Effector memory CD8-positive, alpha-beta T cell (primary cell): ENCODE results near the gene P2RY6.

Source experiments
- ATAC-seq: fragments of 150-1000 bp; cut with Tn5 transposase; replicated peaks from 2 replicates; pipeline ENCODE4 v1.10.0; 2021; ENCODE audit warnings: mild to moderate bottlenecking, moderate library complexity
- DNase-seq, 3 experiments: peaks; one replicate each; pipeline ENCODE4 v3.0.0; 2021
- H3K27ac Mint-ChIP-seq, 2 donors: one replicate each; pipeline ENCODE4 v1.8.0; 2022; ENCODE audit warnings: mild to moderate bottlenecking in 2 of 2, mixed read lengths in 2 of 2, moderate library complexity in 2 of 2
- H3K27me3 Mint-ChIP-seq, 2 donors: one replicate each; pipeline ENCODE4 v1.8.0; 2022; ENCODE audit warnings: mixed read lengths in 2 of 2
- H3K36me3 Mint-ChIP-seq: one replicate; pipeline ENCODE4 v1.8.0; 2022; ENCODE audit warnings: mild to moderate bottlenecking, moderate library complexity, mixed read lengths; ENCODE audit not compliant: insufficient read depth
- H3K4me1 Mint-ChIP-seq, 2 donors: one replicate each; pipeline ENCODE4 v1.8.0; 2022; ENCODE audit warnings: low read depth in 2 of 2, mixed read lengths in 2 of 2
- H3K4me3 Mint-ChIP-seq, 2 donors: one replicate each; pipeline ENCODE4 v1.8.0; 2022; ENCODE audit warnings: mild to moderate bottlenecking in 2 of 2, mixed read lengths in 2 of 2, moderate library complexity in 2 of 2
- H3K9me3 Mint-ChIP-seq, 2 donors: one replicate each; pipeline ENCODE4 v1.8.0; 2022; ENCODE audit warnings: mixed read lengths in 2 of 2

The P2RY6 gene

GRCh38 chr11:73294604-73295003, 22.5 kb downstream of the P2RY6 start:
- Mint-ChIP-seq H3K9me3 (no peaks in the 10 kb centered on the region), H3K4me3 (no peak overlapping the region), H3K4me1 (no peaks in the 10 kb centered on the region), H3K27me3 (peaks cover 23 to 25% of the 10 kb centered on the region in 2 donors), H3K36me3 (no peaks in the 10 kb centered on the region), H3K27ac (no peak overlapping the region)
- no peak for DNase-seq
- ATAC-seq: no peak

DNA sequence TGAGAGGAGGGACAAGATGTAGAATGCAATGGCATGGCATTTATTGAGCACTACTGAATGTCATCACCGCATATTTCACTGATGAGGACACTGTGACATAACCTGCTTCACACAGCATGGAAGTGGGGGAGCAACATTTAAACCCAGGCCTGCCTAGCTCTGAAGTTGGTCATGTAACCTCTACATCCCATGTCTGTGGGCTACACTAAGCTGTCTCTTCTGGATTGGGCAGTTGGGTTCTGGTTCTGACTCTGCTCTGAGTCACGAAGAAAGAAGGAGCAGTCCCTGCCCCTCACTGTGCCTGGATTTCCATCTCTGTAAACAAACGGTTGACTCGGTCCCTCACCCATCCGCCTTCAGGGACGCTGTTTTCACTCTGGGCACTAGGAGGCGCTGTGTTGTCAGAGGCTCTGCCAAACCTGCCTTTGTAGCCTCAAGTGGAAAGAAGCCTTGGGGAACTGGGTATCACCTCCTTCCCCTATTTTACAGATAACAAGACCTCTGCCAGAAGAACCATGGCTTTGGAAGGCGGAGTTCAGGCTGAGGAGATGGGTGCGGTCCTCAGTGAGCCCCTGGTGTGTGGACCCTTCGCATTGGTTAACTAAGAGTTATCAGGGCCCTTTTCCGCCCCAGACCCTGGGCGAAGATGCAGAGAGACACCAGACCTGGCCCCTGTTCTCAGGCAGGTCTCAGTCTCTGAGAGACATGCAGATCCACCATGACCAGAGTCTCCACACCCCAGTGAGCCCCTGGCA, 23.3 kb downstream of the P2RY6 start:
- ATAC-seq (peak; percentile 74), DNase-seq (peak; percentile 71 to 77 (median 76))
- Mint-ChIP-seq H3K4me3 (no peak overlapping the region), H3K4me1 (no peaks in the 10 kb centered on the region), H3K36me3 (no peaks in the 10 kb centered on the region), H3K27ac (no peak overlapping the region), H3K27me3 (peaks cover 23 to 33% of the 10 kb centered on the region in 2 donors), H3K9me3 (no peaks in the 10 kb centered on the region)

DNA sequence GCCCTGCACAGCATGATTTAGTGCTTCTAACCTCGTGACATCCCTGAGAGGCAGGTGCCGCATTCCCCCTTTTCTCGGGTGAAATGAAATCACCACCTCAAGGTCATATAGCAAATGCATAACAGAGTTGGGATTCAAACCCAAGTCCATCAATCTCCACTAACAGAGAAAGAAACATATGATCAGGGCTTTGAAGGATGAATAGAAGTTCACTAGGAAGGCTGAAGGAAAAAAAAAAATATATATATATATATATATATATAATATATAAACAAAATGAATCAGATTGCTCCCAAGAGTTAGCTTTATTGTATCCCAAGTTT, 23.8 kb downstream of the P2RY6 start:
- no peaks in the 10 kb centered on the region for H3K36me3 Mint-ChIP-seq
- no peak overlapping the region for H3K27ac Mint-ChIP-seq
- no peaks in the 10 kb centered on the region for H3K4me1 Mint-ChIP-seq
- no peak for ATAC-seq
- peaks cover 23 to 38% of the 10 kb centered on the region in 2 donors for H3K27me3 Mint-ChIP-seq
- no peak overlapping the region for H3K4me3 Mint-ChIP-seq
- no peaks in the 10 kb centered on the region for H3K9me3 Mint-ChIP-seq
- DNase-seq: no peak

- ATAC-seq (no peak), DNase-seq (no peak)
- Mint-ChIP-seq H3K9me3 (no peaks in the 10 kb centered on the region), H3K4me1 (no peaks in the 10 kb centered on the region), H3K4me3 (no peak overlapping the region), H3K27me3 (peaks cover 23 to 38% of the 10 kb centered on the region in 2 donors), H3K27ac (no peak overlapping the region), H3K36me3 (no peaks in the 10 kb centered on the region)
Measured at GRCh38 chr11:73296501-73297230, 24.5 kb downstream of the P2RY6 start.

GRCh38 chr11:73297231-73297590, 25.1 kb downstream of the P2RY6 start:
- DNase-seq: no peak
- no peaks in the 10 kb centered on the region for H3K4me1 Mint-ChIP-seq
- no peak overlapping the region for H3K27ac Mint-ChIP-seq
- H3K27me3 Mint-ChIP-seq: peaks cover 27 to 44% of the 10 kb centered on the region in 2 donors
- H3K9me3 Mint-ChIP-seq: no peaks in the 10 kb centered on the region
- no peak overlapping the region for H3K4me3 Mint-ChIP-seq
- H3K36me3 Mint-ChIP-seq: no peaks in the 10 kb centered on the region
- ATAC-seq: no peak

- Mint-ChIP-seq H3K27me3 (peaks cover 30 to 48% of the 10 kb centered on the region in 2 donors), H3K27ac (no peak overlapping the region), H3K4me1 (no peaks in the 10 kb centered on the region), H3K36me3 (no peaks in the 10 kb centered on the region), H3K4me3 (no peak overlapping the region), H3K9me3 (no peaks in the 10 kb centered on the region)
- ATAC-seq: no peak
- no peak for DNase-seq
Measured at GRCh38 chr11:73297702-73298101, 25.6 kb downstream of the P2RY6 start.

- no peaks in the 10 kb centered on the region for H3K36me3 Mint-ChIP-seq
- H3K4me3 Mint-ChIP-seq: no peak overlapping the region
- peaks cover 30 to 54% of the 10 kb centered on the region in 2 donors for H3K27me3 Mint-ChIP-seq
- no peak for ATAC-seq
- no peaks in the 10 kb centered on the region for H3K9me3 Mint-ChIP-seq
- H3K4me1 Mint-ChIP-seq: no peaks in the 10 kb centered on the region
- no peak for DNase-seq
- H3K27ac Mint-ChIP-seq: no peak overlapping the region
Measured at GRCh38 chr11:73298233-73298632, 26.1 kb downstream of the P2RY6 start.

GRCh38 chr11:73299751-73300150, 27.6 kb downstream of the P2RY6 start:
- DNase-seq: no peak
- Mint-ChIP-seq H3K27me3 (peaks cover 30 to 57% of the 10 kb centered on the region in 2 donors), H3K4me1 (no peaks in the 10 kb centered on the region), H3K36me3 (no peaks in the 10 kb centered on the region), H3K27ac (no peak overlapping the region), H3K4me3 (no peak overlapping the region), H3K9me3 (no peaks in the 10 kb centered on the region)
- ATAC-seq: no peak

DNA sequence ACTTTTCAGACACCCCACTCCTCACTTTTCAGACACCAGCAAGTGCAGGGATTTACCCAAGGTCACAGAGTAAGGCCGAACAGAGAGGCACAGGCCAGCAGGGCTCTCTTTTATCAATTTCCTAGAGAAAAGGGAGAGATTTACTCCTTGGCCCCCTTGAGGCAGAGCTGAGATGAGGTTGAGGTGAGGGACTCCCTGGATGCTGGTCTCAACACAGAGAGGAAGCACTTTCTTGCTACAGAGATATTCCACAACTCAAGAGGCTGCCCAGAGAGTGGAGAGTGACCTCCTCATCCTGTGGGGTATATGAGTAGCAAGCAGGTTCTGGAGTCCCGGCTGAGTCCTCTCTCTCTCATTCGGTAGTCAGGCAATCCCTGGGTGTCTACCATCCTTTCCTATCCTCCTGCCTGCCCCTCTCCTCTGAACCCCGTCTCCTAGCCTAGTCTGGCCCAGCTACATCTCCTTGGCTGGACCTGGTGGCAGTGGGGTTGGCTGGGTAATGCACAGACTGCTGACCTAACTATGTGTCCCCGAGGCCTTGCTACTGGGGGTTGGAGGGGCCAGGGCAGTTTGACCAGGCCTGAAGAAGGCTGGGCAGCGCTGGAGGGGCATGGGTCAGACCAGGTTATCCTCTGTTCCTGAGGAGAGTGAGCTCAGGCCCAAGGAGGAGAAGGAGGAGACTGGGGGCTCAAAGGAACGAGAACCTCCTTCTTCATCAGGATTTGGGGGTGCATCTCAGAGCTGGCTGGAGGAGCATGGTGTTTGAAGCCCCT, 34.1 kb downstream of the P2RY6 start:
- H3K9me3 Mint-ChIP-seq: no peaks in the 10 kb centered on the region
- H3K4me3 Mint-ChIP-seq: peak overlapping the region; percentile 89 to 92
- DNase-seq (no peak), ATAC-seq (no peak)
- peaks cover 20 to 47% of the 10 kb centered on the region in 2 donors for H3K27me3 Mint-ChIP-seq
- no peaks in the 10 kb centered on the region for H3K36me3 Mint-ChIP-seq
- H3K27ac Mint-ChIP-seq: no peak overlapping the region
- H3K4me1 Mint-ChIP-seq: peaks cover 8 to 13% of the 10 kb centered on the region in 2 donors

DNA sequence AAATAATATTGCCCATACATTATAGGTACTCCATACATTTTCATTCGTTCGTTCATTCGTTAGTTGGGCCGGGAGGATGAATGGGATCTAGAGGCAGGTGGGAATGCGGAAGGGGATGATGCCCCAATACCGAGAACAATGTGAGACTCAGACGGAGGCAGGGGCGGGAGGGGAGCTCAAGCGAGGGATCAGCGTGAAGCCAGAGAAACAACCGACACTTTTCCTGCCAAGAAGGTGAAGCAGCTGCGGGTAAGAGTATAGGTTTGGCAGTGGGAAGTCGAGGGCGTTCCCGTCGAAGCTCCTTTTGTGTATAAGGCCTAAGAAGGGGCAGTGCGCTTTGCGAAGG, 34.8 kb downstream of the P2RY6 start:
- Mint-ChIP-seq H3K27ac (peak overlapping the region; percentile 53 to 70), H3K4me1 (peaks cover 8 to 13% of the 10 kb centered on the region in 2 donors), H3K27me3 (peaks cover 17 to 44% of the 10 kb centered on the region in 2 donors), H3K9me3 (no peaks in the 10 kb centered on the region), H3K36me3 (no peaks in the 10 kb centered on the region), H3K4me3 (peak overlapping the region; percentile 89 to 92)
- DNase-seq (no peak), ATAC-seq (no peak)

- Mint-ChIP-seq H3K27ac (peak overlapping the region; percentile 53 to 70), H3K27me3 (peaks cover 12 to 39% of the 10 kb centered on the region in 2 donors), H3K4me3 (peak overlapping the region; percentile 89 to 92), H3K9me3 (no peaks in the 10 kb centered on the region), H3K4me1 (peaks cover 8 to 13% of the 10 kb centered on the region in 2 donors), H3K36me3 (no peaks in the 10 kb centered on the region)
- DNase-seq (peak; percentile 85 to 90 (median 87)), ATAC-seq (peak; percentile 74)
Measured at GRCh38 chr11:73307323-73308002, 35.3 kb downstream of the P2RY6 start.

- Mint-ChIP-seq H3K9me3 (no peaks in the 10 kb centered on the region), H3K27ac (peak within 1 kb of the TSS; percentile 53 to 70), H3K4me1 (peaks cover 8 to 13% of the 10 kb centered on the region in 2 donors), H3K36me3 (no peaks in the 10 kb centered on the region), H3K4me3 (peak within 1 kb of the TSS; percentile 89 to 92), H3K27me3 (peaks cover 12 to 31% of the 10 kb centered on the region in 2 donors)
- DNase-seq: peak in 1 of 3 experiments; percentile 6
- ATAC-seq: peak; percentile 31
Measured at GRCh38 chr11:73308003-73308960, 36.1 kb downstream of the P2RY6 start, which contains the start of gene ARHGEF17. Gene ARHGEF17 (plus strand): TSS chr11:73308276. CDS start chr11:73308639, 363 bp downstream.
